Upper lobe of left lung (tissue), 4 donors: ENCODE measurements around the gene VPS39.

Experiments used
- EP300 ChIP-seq, 4 donors: sonication (generic); formaldehyde crosslinking; IDR thresholded peaks; one replicate each; pipeline ENCODE4 v1.5.1; 2017; ENCODE audit warnings: antibody characterized with exemption in 4 of 4, control low read depth in 2 of 4
- POLR2A ChIP-seq, 4 donors: fragments of 450-650 bp; IDR thresholded peaks; one replicate each; pipeline ENCODE4 v1.5.1; 2016 to 2017; ENCODE audit warnings: antibody characterized with exemption in 4 of 4, mild to moderate bottlenecking in 2 of 4
- POLR2AphosphoS5 ChIP-seq, 2 donors: sonication (generic); formaldehyde crosslinking; IDR thresholded peaks; one replicate each; pipeline ENCODE4 v1.5.1; 2017; ENCODE audit warnings: antibody characterized with exemption in 2 of 2
- TF ChIP-seq, protein P1 (sequence below), 6 experiments: fragments of 450-650 bp in 4 of 6; fragments of 200-600 bp in 2 of 6; sonication (generic) in 2 of 6; IDR thresholded peaks; one replicate each; pipeline ENCODE4 v1.5.1; 2016 to 2019; ENCODE audit warnings: antibody characterized with exemption in 6 of 6

DNA sequence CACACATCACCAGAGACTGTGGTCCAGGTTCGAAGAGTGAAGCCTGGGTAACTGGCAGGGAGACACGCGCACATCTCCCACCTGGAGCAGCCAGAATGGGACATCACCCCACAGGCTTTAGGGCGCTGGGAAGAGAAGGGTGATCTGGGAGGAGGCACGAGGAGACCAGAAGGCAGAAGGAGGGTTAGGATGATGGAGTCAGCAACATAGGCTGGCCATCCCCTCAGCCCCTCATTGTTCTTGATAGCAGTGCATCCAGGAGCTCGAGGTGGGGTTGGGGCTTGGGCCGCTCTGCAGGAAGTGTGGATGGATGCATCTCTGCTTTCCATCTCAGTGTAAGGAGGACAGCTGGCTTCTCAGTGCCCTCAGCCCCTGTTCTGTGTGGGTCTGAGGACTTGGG, 66.9 kb downstream of the VPS39 start:
- TF ChIP-seq, protein P1, sequence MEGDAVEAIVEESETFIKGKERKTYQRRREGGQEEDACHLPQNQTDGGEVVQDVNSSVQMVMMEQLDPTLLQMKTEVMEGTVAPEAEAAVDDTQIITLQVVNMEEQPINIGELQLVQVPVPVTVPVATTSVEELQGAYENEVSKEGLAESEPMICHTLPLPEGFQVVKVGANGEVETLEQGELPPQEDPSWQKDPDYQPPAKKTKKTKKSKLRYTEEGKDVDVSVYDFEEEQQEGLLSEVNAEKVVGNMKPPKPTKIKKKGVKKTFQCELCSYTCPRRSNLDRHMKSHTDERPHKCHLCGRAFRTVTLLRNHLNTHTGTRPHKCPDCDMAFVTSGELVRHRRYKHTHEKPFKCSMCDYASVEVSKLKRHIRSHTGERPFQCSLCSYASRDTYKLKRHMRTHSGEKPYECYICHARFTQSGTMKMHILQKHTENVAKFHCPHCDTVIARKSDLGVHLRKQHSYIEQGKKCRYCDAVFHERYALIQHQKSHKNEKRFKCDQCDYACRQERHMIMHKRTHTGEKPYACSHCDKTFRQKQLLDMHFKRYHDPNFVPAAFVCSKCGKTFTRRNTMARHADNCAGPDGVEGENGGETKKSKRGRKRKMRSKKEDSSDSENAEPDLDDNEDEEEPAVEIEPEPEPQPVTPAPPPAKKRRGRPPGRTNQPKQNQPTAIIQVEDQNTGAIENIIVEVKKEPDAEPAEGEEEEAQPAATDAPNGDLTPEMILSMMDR (IDR thresholded peaks at IDR 0.05), result no peak
- TF ChIP-seq POLR2A (IDR thresholded peaks at IDR 0.05) (no peak), POLR2AphosphoS5 (IDR thresholded peaks at IDR 0.05) (no peak), EP300 (IDR thresholded peaks at IDR 0.05) (no peak)
